Measurements from ENCODE around the gene SF3A1. TPM values are rescaled to one million over a fixed set of nuclear protein-coding genes. Genes with fewer than 3 reads are reported as not detected.

The SF3A1 gene
- total RNA-seq, 1 experiment from 2014 or later = 272 TPM

DNA sequence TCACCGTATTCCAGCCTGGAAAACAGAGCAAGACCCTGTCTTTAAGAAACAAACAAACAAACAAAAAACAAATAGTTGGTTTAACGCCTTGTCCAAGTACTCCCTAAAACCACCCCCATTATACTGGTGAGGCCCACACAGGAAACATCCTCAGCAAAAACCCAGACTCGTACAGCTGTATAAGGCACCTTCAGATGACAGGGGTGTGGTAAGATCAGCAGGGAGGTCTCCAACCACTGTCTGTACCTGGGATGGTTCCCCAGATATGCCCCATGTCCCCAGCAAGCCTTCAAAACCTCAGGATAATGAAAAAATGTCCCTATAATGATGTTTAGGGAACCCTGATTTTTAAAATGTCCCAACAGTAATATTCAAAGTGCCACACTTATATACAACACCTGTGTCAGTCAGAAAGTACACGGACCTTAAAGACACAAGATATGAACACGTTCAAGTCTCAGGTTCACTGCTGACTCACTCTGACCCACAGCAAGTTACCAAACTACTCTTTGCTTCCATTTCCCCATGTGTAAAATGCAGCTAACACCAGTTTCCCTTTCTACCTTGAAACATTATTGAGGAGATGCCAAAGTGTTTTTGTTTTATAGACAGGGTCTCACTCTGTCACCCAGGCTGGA lies 9.3 kb downstream of the SF3A1 start:
- ChIA-PET POLR2A (no interaction called here), CTCF (interaction anchor here (1.0 kb wide), 1 partner anchor 79 kb away, joined by 3 read pairs; no protein-coding TSS in a partner anchor)
- DNase-seq (ENCODE audit: low spot score) (no peak), ATAC-seq (no peak)
- H3K4me3 Mint-ChIP-seq = no peak overlapping the region
- no peaks in the 10 kb centered on the region for H3K9me3 Mint-ChIP-seq
- no peaks in the 10 kb centered on the region for H3K27me3 Mint-ChIP-seq (ENCODE audit: low read depth)
- TF ChIP-seq ZNF671 (CRISPR knock-in tag; IDR thresholded peaks at IDR 0.05) (no peak), ZNF532 (CRISPR knock-in tag; IDR thresholded peaks at IDR 0.05; ENCODE audit: borderline replicate concordance) (no peak), MLX (CRISPR knock-in tag; IDR thresholded peaks at IDR 0.05) (no peak), AR (CRISPR knock-in tag; IDR thresholded peaks at IDR 0.05) (no peak), MYBL2 (CRISPR knock-in tag; IDR thresholded peaks at IDR 0.05) (no peak), EMX1 (CRISPR knock-in tag; IDR thresholded peaks at IDR 0.05) (no peak), ZNF317 (CRISPR knock-in tag; IDR thresholded peaks at IDR 0.05; ENCODE audit: borderline replicate concordance, low read depth) (no peak)
- TF ChIP-seq, protein P1, sequence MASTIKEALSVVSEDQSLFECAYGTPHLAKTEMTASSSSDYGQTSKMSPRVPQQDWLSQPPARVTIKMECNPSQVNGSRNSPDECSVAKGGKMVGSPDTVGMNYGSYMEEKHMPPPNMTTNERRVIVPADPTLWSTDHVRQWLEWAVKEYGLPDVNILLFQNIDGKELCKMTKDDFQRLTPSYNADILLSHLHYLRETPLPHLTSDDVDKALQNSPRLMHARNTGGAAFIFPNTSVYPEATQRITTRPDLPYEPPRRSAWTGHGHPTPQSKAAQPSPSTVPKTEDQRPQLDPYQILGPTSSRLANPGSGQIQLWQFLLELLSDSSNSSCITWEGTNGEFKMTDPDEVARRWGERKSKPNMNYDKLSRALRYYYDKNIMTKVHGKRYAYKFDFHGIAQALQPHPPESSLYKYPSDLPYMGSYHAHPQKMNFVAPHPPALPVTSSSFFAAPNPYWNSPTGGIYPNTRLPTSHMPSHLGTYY (CRISPR knock-in tag; IDR thresholded peaks at IDR 0.05) = no peak
- TF ChIP-seq, protein P2, sequence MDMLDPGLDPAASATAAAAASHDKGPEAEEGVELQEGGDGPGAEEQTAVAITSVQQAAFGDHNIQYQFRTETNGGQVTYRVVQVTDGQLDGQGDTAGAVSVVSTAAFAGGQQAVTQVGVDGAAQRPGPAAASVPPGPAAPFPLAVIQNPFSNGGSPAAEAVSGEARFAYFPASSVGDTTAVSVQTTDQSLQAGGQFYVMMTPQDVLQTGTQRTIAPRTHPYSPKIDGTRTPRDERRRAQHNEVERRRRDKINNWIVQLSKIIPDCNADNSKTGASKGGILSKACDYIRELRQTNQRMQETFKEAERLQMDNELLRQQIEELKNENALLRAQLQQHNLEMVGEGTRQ (CRISPR knock-in tag; IDR thresholded peaks at IDR 0.05) = no peak
- TF ChIP-seq, protein P3, sequence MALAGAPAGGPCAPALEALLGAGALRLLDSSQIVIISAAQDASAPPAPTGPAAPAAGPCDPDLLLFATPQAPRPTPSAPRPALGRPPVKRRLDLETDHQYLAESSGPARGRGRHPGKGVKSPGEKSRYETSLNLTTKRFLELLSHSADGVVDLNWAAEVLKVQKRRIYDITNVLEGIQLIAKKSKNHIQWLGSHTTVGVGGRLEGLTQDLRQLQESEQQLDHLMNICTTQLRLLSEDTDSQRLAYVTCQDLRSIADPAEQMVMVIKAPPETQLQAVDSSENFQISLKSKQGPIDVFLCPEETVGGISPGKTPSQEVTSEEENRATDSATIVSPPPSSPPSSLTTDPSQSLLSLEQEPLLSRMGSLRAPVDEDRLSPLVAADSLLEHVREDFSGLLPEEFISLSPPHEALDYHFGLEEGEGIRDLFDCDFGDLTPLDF (CRISPR knock-in tag; IDR thresholded peaks at IDR 0.05) = no peak
- peak overlapping the region; percentile 54; the same call in 1 of the 2 replicates for H3K27ac Mint-ChIP-seq
- H3K36me3 Mint-ChIP-seq = peaks cover 76% of the 10 kb centered on the region
- H3K4me1 Mint-ChIP-seq = no peaks in the 10 kb centered on the region

DNA sequence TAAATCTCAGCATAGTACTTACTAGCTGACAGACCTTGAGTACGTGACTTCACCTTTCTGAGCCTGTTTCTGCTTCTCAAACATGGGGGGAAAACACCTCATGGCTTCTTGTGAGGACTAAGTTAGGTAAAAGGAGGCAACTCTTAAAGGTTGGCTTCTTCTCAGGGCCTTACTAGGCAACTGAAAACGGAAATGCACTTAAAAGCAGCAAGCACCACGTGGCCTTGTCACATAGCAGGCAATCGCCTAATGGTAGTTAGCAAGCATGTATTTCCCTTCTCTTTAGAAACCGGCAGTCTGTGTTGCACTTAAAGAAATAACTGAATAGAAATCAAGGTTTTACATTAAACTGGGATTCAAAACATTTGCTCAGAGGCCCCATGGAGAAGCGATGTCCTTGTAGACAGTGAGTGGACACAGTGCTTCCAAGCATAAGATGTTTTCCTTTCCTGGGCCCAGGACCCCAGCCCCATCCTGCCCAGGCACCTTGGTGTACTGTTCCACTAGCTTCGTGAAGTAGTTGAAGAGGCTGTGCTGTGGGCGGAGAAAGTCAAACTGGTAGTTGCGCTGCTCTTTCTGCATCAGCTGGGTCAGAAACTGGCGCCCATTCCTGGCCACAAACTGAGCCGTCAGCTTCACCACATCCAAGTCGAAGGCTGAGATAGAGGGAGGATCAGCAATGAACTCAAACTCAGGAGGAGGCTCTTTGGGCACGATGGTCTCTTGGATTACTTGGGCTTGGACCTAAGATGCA lies 12.1 kb downstream of the SF3A1 start:
- H3K27me3 Mint-ChIP-seq (ENCODE audit: low read depth) = no peaks in the 10 kb centered on the region
- no peak overlapping the region for H3K27ac Mint-ChIP-seq
- H3K9me3 Mint-ChIP-seq = no peaks in the 10 kb centered on the region
- no peak for DNase-seq (ENCODE audit: low spot score)
- ChIA-PET POLR2A (no interaction called here), CTCF (no interaction called here)
- H3K4me3 Mint-ChIP-seq = no peak overlapping the region
- no peak for ATAC-seq
- H3K36me3 Mint-ChIP-seq = peaks cover 79% of the 10 kb centered on the region
- H3K4me1 Mint-ChIP-seq = no peaks in the 10 kb centered on the region
- TF ChIP-seq KAT7 (CRISPR knock-in tag; IDR thresholded peaks at IDR 0.05; ENCODE audit: borderline replicate concordance) = no peak
- TF ChIP-seq ZNF416 (CRISPR knock-in tag; IDR thresholded peaks at IDR 0.05) = no peak
- no peak for TF ChIP-seq IRF2 (CRISPR knock-in tag; IDR thresholded peaks at IDR 0.05; ENCODE audit: borderline replicate concordance, low read depth)
- TF ChIP-seq USF1 (CRISPR knock-in tag; IDR thresholded peaks at IDR 0.05) = no peak
- TF ChIP-seq CREM (CRISPR knock-in tag; IDR thresholded peaks at IDR 0.05) = no peak
- TF ChIP-seq ZNF121 (CRISPR knock-in tag; IDR thresholded peaks at IDR 0.05) = no peak
- TF ChIP-seq, protein P4, sequence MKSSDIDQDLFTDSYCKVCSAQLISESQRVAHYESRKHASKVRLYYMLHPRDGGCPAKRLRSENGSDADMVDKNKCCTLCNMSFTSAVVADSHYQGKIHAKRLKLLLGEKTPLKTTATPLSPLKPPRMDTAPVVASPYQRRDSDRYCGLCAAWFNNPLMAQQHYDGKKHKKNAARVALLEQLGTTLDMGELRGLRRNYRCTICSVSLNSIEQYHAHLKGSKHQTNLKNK (CRISPR knock-in tag; IDR thresholded peaks at IDR 0.05) = no peak
- no peak for TF ChIP-seq SOX15 (CRISPR knock-in tag; IDR thresholded peaks at IDR 0.05)
- TF ChIP-seq, protein P5, sequence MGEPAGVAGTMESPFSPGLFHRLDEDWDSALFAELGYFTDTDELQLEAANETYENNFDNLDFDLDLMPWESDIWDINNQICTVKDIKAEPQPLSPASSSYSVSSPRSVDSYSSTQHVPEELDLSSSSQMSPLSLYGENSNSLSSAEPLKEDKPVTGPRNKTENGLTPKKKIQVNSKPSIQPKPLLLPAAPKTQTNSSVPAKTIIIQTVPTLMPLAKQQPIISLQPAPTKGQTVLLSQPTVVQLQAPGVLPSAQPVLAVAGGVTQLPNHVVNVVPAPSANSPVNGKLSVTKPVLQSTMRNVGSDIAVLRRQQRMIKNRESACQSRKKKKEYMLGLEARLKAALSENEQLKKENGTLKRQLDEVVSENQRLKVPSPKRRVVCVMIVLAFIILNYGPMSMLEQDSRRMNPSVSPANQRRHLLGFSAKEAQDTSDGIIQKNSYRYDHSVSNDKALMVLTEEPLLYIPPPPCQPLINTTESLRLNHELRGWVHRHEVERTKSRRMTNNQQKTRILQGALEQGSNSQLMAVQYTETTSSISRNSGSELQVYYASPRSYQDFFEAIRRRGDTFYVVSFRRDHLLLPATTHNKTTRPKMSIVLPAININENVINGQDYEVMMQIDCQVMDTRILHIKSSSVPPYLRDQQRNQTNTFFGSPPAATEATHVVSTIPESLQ (CRISPR knock-in tag; IDR thresholded peaks at IDR 0.05) = no peak
